ENCODE data around the gene BAG1. TPM values are rescaled to one million over a fixed set of nuclear protein-coding genes. Genes with fewer than 3 reads are reported as not detected.

The BAG1 gene
- total RNA-seq, 2 experiments from 2014 or later: 52.7 to 56.6 TPM

DNA sequence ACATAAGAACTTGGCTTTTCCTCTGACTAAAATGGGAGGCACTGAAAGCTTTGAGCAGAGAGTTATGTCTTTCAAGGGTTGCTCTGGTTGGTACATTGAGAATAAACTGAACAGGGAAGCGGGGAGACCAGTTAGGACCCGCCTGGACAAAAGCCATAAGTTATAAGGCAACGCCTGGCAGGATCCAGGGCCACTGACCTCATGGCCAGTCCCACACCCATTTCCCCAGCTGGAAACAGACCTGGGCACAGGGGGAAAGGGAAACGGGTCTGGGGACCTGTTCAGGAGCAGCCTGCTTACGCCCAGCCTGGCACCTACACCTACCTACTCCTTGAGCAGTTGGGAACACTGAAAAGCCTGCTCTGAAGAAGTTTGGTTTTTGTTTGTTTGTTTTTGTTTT lies 23.2 kb downstream of the BAG1 start:
- ChIA-PET POLR2A (no interaction called here), CTCF (interaction anchor here (1.1 to 1.2 kb wide), 2 partner anchors 15 to 84 kb away, joined by 3 read pairs; no protein-coding TSS in a partner anchor)
- H3K27ac Mint-ChIP-seq: no peak overlapping the region
- H3K27me3 Mint-ChIP-seq: no peaks in the 10 kb centered on the region
- no peak overlapping the region for H3K4me3 Mint-ChIP-seq
- H3K9me3 Mint-ChIP-seq: no peaks in the 10 kb centered on the region
- intact Hi-C loops (cut with micrococcal nuclease): no loop called here
- no peak for DNase-seq
- no peaks in the 10 kb centered on the region for H3K4me1 Mint-ChIP-seq (ENCODE audit: low read depth)
- H3K36me3 Mint-ChIP-seq: no peaks in the 10 kb centered on the region

DNA sequence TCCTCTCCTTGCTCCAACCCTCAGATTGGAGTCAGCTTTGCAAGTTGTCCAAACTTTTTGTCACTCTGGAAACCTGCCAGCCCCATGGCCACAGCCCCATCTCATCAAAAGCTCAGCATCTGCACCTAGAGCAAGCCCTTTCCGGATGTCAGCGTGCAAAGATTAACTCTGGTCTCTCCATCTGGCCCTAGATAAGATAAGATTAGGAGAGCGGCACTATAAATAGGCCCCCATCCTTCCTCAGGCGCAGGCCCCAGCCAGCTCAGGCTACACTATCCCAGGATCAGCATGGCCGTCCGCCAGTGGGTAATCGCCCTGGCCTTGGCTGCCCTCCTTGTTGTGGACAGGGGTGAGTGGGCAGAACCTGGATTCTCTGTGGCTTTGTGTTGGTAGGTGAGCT lies 24.6 kb downstream of the BAG1 start, which contains the start of gene SPINK4:
TSS of gene SPINK4 (plus strand) at position 247 of the 400 bp plus-strand sequence. CDS start at position 289, 42 bp downstream.
- H3K27me3 Mint-ChIP-seq: peaks cover 4% of the 10 kb centered on the region
- H3K9me3 Mint-ChIP-seq: no peaks in the 10 kb centered on the region
- no peak within 1 kb of the TSS for H3K27ac Mint-ChIP-seq
- DNase-seq: no peak
- intact Hi-C loops (cut with micrococcal nuclease): no loop called here
- POLR2A ChIA-PET: no interaction called here
- no peaks in the 10 kb centered on the region for H3K4me1 Mint-ChIP-seq (ENCODE audit: low read depth)
- no peak within 1 kb of the TSS for H3K4me3 Mint-ChIP-seq
- H3K36me3 Mint-ChIP-seq: no peaks in the 10 kb centered on the region
- CTCF ChIA-PET: no interaction called here

GRCh38 chr9:33236571-33236970 lies 27.9 kb downstream of the BAG1 start:
- H3K4me1 Mint-ChIP-seq (ENCODE audit: low read depth): no peaks in the 10 kb centered on the region
- no peaks in the 10 kb centered on the region for H3K36me3 Mint-ChIP-seq
- H3K27me3 Mint-ChIP-seq: peaks cover 4% of the 10 kb centered on the region
- no peak overlapping the region for H3K27ac Mint-ChIP-seq
- POLR2A ChIA-PET: no interaction called here
- no peak overlapping the region for H3K4me3 Mint-ChIP-seq
- intact Hi-C loops (cut with micrococcal nuclease): loop anchor here (2.0 kb wide), 1 partner anchor 20 kb away; no protein-coding TSS in a partner anchor
- no peaks in the 10 kb centered on the region for H3K9me3 Mint-ChIP-seq
- CTCF ChIA-PET: interaction anchor here (1.1 kb wide), 1 partner anchor 10 kb away, joined by 7 read pairs; no protein-coding TSS in a partner anchor
- no peak for DNase-seq

DNA sequence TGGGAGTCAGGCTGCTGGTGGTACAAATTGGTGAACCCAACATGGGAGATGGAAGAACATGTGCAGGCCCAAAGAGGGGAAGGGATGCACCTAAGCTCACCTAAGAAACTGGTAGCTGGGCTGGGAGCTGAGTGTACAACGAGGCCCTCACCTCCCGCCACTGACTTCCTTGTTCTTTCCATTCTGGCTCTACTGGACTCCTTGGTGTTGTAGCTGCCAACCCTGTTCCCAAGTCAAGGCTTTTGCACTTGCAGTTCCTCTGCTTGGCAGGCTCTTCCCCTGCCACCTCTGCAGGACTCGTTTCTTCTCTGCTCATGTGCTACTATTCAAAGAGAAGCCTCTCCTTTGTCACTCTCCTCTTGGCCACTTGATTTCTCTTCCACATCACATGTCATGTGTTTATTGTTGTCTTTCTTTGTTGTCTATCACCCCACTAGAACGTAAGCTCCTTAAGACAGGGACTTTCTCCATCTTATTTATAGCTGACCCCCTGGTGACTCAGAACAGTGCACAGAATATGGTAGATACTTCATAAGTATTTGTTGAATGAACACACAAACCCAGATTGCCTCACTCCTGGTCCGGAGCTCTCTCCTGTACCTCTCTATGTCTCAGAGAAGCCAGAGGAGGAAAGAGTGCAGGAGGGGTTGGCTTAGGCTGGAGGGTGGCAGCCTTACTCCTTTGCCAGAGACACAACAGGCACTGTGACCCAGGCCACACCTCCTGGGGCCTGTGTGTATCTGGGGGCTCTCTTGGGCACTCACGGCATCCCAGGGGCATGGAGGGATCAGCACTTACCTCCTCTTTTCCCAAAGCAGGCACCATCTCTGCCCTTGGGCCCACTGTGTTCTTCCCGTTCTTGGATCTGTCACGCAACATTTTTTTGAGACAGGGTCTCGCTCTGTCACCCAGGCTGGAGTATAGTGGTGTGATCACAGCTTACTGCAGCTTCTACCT lies 29.7 kb downstream of the BAG1 start:
- H3K27ac Mint-ChIP-seq: no peak overlapping the region
- DNase-seq: no peak
- intact Hi-C loops (cut with micrococcal nuclease): no loop called here
- no peaks in the 10 kb centered on the region for H3K36me3 Mint-ChIP-seq
- peaks cover 4% of the 10 kb centered on the region for H3K27me3 Mint-ChIP-seq
- ChIA-PET POLR2A (no interaction called here), CTCF (no interaction called here)
- H3K4me3 Mint-ChIP-seq: no peak overlapping the region
- no peaks in the 10 kb centered on the region for H3K4me1 Mint-ChIP-seq (ENCODE audit: low read depth)
- no peaks in the 10 kb centered on the region for H3K9me3 Mint-ChIP-seq

- Mint-ChIP-seq H3K4me1 (ENCODE audit: low read depth) (no peaks in the 10 kb centered on the region), H3K4me3 (no peak overlapping the region), H3K9me3 (no peaks in the 10 kb centered on the region), H3K27me3 (peaks cover 4% of the 10 kb centered on the region), H3K27ac (no peak overlapping the region), H3K36me3 (no peaks in the 10 kb centered on the region)
- ChIA-PET CTCF (interaction anchor here (1.1 kb wide), 1 partner anchor 32 kb away, joined by 3 read pairs; no protein-coding TSS in a partner anchor), POLR2A (interaction anchor here (0.6 kb wide), 1 partner anchor 206 kb away, joined by 3 read pairs; no protein-coding TSS in a partner anchor)
- intact Hi-C loops (cut with micrococcal nuclease): no loop called here
- DNase-seq: peak; percentile 29
Observed at GRCh38 chr9:33233626-33234342, 30.7 kb downstream of the BAG1 start.

- intact Hi-C loops (cut with micrococcal nuclease): no loop called here
- DNase-seq: no peak
- H3K36me3 Mint-ChIP-seq: no peaks in the 10 kb centered on the region
- no peaks in the 10 kb centered on the region for H3K4me1 Mint-ChIP-seq (ENCODE audit: low read depth)
- H3K27me3 Mint-ChIP-seq: peaks cover 4% of the 10 kb centered on the region
- CTCF ChIA-PET: no interaction called here
- no peaks in the 10 kb centered on the region for H3K9me3 Mint-ChIP-seq
- POLR2A ChIA-PET: no interaction called here
- no peak overlapping the region for H3K27ac Mint-ChIP-seq
- H3K4me3 Mint-ChIP-seq: no peak overlapping the region
Observed at GRCh38 chr9:33232815-33233214, 31.7 kb downstream of the BAG1 start.

- H3K36me3 Mint-ChIP-seq: no peaks in the 10 kb centered on the region
- no peak for DNase-seq
- H3K27me3 Mint-ChIP-seq: peaks cover 4% of the 10 kb centered on the region
- no peaks in the 10 kb centered on the region for H3K9me3 Mint-ChIP-seq
- no peak overlapping the region for H3K4me3 Mint-ChIP-seq
- no peaks in the 10 kb centered on the region for H3K4me1 Mint-ChIP-seq (ENCODE audit: low read depth)
- ChIA-PET CTCF (interaction anchor here (1.1 kb wide), 1 partner anchor 151 kb away, joined by 5 read pairs; no protein-coding TSS in a partner anchor), POLR2A (no interaction called here)
- H3K27ac Mint-ChIP-seq: no peak overlapping the region
- intact Hi-C loops (cut with micrococcal nuclease): no loop called here
Observed at GRCh38 chr9:33231623-33231942, 32.9 kb downstream of the BAG1 start.

GRCh38 chr9:33230756-33231622 lies 33.5 kb downstream of the BAG1 start:
- Mint-ChIP-seq H3K27ac (no peak overlapping the region), H3K9me3 (no peaks in the 10 kb centered on the region), H3K36me3 (no peaks in the 10 kb centered on the region), H3K4me3 (no peak overlapping the region), H3K4me1 (ENCODE audit: low read depth) (no peaks in the 10 kb centered on the region), H3K27me3 (peaks cover 3% of the 10 kb centered on the region)
- CTCF ChIA-PET: interaction anchor here (1.1 kb wide), 1 partner anchor 151 kb away, joined by 5 read pairs; no protein-coding TSS in a partner anchor
- POLR2A ChIA-PET: no interaction called here
- no peak for DNase-seq
- intact Hi-C loops (cut with micrococcal nuclease): no loop called here

DNA sequence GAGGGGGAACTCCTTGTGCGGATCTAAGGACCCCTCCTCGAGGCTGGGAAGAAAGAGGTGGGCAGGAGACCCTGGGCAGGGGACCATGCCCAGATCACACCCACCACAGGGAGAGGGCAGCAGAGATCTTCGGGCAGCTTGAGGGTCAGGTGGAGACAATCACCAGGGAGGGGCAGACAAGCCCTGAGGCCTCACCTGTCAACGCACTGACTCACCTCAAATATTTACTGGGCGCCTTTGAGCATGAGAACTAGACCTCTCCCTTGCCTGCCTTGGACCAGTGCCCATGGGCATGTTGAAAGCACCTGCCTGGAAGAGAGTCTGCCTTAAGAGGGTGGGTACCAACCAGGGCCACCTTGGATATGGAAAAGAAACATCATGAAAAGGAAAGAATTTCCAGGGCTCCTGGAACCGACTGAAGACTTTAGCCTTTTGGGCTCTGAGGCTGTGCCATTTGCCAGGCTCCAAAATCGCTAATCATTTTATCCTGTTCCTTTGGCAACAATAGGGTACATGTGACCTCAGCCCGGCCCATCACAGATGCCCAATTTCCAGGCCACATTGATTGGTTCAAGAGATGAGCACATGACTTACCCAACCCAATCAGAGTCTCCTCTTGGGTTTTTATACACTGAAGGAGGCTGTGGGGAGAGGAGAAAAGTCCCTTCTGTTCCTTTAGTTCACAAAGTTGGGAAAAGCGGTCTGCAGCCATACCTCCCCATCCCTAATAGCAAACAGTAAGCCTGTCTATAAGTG lies 35.0 kb downstream of the BAG1 start:
- POLR2A ChIA-PET: no interaction called here
- no peaks in the 10 kb centered on the region for H3K27me3 Mint-ChIP-seq
- CTCF ChIA-PET: no interaction called here
- H3K27ac Mint-ChIP-seq: no peak overlapping the region
- DNase-seq: no peak
- peaks cover 10% of the 10 kb centered on the region for H3K4me1 Mint-ChIP-seq (ENCODE audit: low read depth)
- no peak overlapping the region for H3K4me3 Mint-ChIP-seq
- no peaks in the 10 kb centered on the region for H3K36me3 Mint-ChIP-seq
- intact Hi-C loops (cut with micrococcal nuclease): no loop called here
- H3K9me3 Mint-ChIP-seq: no peaks in the 10 kb centered on the region

DNA sequence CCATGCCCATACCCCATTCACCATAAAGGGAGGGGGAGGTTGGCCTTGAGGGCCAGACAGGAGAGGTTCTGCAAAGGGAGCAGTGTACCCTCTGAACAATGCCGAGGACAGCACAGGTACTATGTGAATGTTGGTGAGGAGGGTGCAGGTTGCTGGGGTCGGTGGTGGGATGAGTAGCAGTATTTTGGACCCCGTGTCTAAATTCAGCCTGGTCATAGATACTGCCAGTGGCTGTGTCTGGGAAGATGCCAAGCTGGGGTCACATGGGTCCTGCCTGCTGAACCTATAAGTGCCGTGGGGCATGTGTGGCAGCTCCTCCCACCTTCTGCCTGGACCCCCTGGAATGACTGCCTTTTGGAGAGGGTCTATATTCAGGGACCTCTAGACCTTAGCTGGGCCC lies 35.9 kb downstream of the BAG1 start:
- intact Hi-C loops (cut with micrococcal nuclease): no loop called here

GRCh38 chr9:33227741-33228140 lies 36.8 kb downstream of the BAG1 start:
- POLR2A ChIA-PET: no interaction called here
- intact Hi-C loops (cut with micrococcal nuclease): no loop called here

More for the DNA sequence above, 35.9 kb downstream of the BAG1 start:
- Mint-ChIP-seq H3K36me3 (no peaks in the 10 kb centered on the region), H3K4me3 (no peak overlapping the region), H3K4me1 (ENCODE audit: low read depth) (peaks cover 10% of the 10 kb centered on the region), H3K27me3 (no peaks in the 10 kb centered on the region), H3K27ac (no peak overlapping the region), H3K9me3 (no peaks in the 10 kb centered on the region)
- ChIA-PET CTCF (interaction anchor here (0.9 to 1.8 kb wide), 2 partner anchors 146 to 153 kb away, joined by 4 to 6 read pairs; partner anchors contain the start of gene SMU1), POLR2A (no interaction called here)
- DNase-seq: no peak

More at GRCh38 chr9:33227741-33228140, 36.8 kb downstream of the BAG1 start:
- Mint-ChIP-seq H3K4me3 (no peak overlapping the region), H3K27ac (no peak overlapping the region), H3K9me3 (no peaks in the 10 kb centered on the region), H3K4me1 (ENCODE audit: low read depth) (peaks cover 10% of the 10 kb centered on the region), H3K36me3 (no peaks in the 10 kb centered on the region), H3K27me3 (no peaks in the 10 kb centered on the region)
- DNase-seq: no peak
- CTCF ChIA-PET: interaction anchor here (0.9 to 1.8 kb wide), 2 partner anchors 145 to 152 kb away, joined by 4 to 6 read pairs; partner anchors contain the start of gene SMU1
